Urinary bladder (tissue), 4 donors: ENCODE data around the gene HID1. TPM values are rescaled to one million over a fixed set of nuclear protein-coding genes. Genes with fewer than 3 reads are reported as not detected.

Experiments used
- DNase-seq: peaks from one replicate; pipeline ENCODE4 v3.0.0-alpha.2; 2015; ENCODE audit errors: extremely low spot score
- H3K27ac ChIP-seq: one replicate; pipeline ENCODE4 v1.5.1; 2013; ENCODE audit warnings: low read depth, mild to moderate bottlenecking, moderate library complexity
- H3K36me3 ChIP-seq: one replicate; pipeline ENCODE4 v1.6.1; 2013; ENCODE audit warnings: mild to moderate bottlenecking, moderate library complexity; ENCODE audit not compliant: insufficient read depth
- H3K4me1 ChIP-seq: one replicate; pipeline ENCODE4 v1.6.1; 2013; ENCODE audit warnings: mild to moderate bottlenecking, moderate library complexity; ENCODE audit not compliant: insufficient read depth
- H3K4me3 ChIP-seq: one replicate; pipeline ENCODE4 v1.5.1; 2013; ENCODE audit warnings: low read depth, low read length
- WGBS: extraction: QIAGEN DNeasy Blood & Tissue Kit; methylation state at CpG from one replicate; pipeline ENCODE4 v1.1.7; 2013; 5-methylcytosine and 5-hydroxymethylcytosine counted together
- polyA plus RNA-seq: library from polyadenylated mRNA; stranded (reverse); fragments of 200-250 nt; gene quantifications from one replicate; pipeline ENCODE4 v1.2.3, GENCODE V29; 2013
- total RNA-seq: library from RNA; depleted of rRNA; stranded (reverse); fragments of >200 nt; gene quantifications from one replicate; pipeline ENCODE4 v1.2.3, GENCODE V29; 2014
- donor health status: healthy with polysubstance abuse.
- donor health status: healthy.

HID1 gene
- total and polyA plus RNA-seq, 2 donors, result 5.7 to 13.4 TPM

DNA sequence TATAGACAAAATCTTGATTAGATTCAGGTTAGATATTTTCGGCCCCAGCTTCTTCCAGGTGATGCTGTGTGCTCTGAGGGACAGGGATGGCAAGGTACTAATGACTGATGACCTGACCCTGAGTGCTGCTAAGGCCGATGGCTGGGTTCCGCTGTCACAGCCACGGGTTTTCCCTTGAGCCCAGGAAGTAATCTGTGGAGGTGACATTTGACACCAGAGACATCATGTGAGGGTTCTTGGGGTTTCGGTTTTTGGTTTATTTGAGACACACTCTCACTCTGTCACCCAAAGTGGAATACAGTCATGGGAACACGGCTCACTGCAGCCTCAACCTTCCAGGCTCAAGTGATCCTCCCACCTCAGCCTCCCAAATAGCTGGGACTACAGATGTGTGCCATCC lies 27.0 kb downstream of the HID1 start:
- WGBS, result 40% methylated on average over 6 of the region's 6 CpGs
- no peak overlapping the region for H3K4me3 ChIP-seq
- H3K36me3 ChIP-seq, result no peaks in the 10 kb centered on the region
- DNase-seq, result no peak
- H3K27ac ChIP-seq, result no peak overlapping the region
- no peaks in the 10 kb centered on the region for H3K4me1 ChIP-seq

DNA sequence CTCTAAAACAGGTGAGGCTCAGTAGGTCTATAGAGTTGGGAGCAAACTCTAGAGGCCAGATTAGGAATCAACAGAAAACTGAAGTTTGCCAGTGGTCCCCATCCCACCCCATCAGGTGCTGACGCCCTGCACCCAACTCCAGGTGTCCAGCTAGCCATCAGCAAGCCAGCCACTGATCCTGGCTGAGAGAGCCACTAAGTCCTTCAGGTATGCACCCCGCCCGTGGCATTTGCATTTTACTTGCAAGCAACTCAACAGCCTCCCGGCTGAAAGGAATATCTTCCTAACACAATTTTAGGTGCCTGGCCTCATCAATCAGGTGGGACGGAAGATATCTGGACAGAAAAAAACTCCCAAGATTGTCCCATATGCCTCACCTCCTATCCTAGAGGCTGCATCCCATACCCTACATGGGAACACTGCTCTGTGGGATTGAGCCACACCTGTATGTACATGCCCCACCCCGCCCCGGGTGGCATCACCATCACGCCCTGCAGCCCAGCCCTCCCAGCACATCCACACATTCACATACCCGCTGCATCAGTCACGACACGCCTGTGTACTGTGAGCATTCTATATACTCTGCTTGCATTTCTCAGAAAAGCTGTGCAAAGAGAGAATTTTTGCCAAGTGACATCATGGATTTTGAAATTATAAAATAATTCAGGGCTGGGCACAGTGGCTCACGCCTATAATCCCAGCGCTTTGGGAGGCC lies 28.6 kb downstream of the HID1 start:
- Histone ChIP-seq H3K4me3 (no peak overlapping the region), H3K4me1 (no peaks in the 10 kb centered on the region), H3K27ac (no peak overlapping the region), H3K36me3 (no peaks in the 10 kb centered on the region)
- WGBS, result 55% methylated on average over 13 of the region's 13 CpGs
- no peak for DNase-seq

DNA sequence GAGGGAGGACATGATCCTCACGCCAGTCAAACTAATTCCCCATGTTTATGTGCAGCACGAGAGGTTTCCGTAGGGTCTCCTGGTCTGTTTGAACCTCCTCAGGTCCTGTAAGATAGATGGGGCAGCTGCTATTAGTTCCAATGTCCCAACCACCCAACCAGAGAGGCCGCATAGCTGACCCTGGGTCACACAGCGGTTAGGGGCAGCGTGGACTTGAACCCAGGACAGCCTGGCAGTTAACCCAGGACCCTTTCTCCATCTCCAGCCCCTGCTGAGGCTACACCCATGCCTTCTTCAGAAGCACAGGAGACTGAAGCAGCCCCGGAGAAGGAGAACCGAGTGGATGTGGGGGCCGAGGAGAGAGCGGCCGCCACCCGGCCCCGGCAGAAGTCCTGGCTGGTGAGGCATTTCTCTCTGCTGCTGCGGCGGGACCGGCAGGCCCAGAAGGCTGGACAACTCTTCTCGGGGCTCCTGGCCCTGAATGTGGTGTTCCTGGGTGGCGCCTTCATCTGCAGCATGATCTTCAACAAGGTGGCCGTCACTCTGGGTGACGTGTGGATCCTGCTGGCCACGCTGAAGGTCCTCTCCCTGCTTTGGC lies 31.3 kb downstream of the HID1 start:
- Histone ChIP-seq H3K4me3 (no peak overlapping the region), H3K4me1 (no peaks in the 10 kb centered on the region), H3K27ac (no peak overlapping the region), H3K36me3 (no peaks in the 10 kb centered on the region)
- 72% methylated on average over 21 of the region's 21 CpGs for WGBS
- no peak for DNase-seq

DNA sequence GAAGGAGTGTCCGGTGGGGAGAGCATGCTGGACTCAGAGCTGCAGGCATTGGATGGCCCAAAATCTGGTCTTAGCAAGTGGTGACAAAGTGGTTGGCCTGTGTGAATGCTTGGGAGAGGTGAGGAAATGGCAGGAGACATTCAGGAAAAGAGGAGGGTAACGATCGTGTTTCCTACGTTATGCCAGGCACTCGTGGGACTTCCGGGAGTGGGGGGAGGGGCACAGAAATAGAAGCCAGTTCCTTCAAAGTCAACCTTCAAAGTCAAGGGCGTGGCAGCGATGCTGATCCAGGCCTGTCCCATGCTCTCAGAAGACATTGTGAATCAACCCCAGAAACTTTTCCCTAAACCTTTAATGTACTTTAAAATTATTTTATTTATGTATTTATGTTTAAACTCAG lies 33.0 kb downstream of the HID1 start:
- no peak for DNase-seq
- no peaks in the 10 kb centered on the region for H3K4me1 ChIP-seq
- WGBS, result 46% methylated on average over 8 of the region's 8 CpGs

DNA sequence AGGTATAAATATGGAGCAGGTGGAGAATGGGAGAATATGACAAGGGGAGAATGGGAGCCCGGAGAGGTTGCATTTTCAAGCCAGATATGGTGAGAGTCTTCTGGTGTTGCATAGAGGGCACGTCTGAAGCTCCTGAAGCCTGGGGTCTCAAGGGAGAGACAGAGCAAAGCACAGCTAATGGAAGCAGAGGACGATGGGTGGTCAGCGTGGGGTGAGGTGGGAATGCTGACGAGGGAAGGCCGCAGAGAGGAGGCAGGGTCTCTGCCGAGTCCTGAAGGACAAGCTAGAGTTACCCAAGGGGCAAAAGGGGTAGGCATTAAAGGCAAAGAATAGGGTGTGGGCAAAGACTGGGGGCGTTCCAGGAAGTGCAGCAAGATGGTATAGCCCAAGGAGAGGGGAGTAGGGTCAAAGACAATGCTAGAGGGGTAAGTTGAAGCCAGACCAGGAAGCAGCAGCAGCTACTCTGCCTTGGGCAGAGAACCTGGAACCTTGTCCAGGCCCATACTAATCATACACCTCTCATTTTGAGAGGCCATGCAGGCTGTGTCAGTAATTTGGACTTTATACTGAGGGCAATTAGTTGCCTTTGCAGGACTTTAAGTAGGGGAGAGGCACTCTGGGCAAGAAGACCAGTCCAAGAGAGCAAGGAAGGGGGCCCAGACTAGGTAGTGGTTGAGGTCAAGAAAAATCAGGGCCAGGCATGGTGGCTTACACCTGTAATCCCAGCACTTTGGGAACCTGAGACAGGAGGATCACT lies 34.2 kb downstream of the HID1 start:
- no peak for DNase-seq
- 58% methylated on average over 8 of the region's 8 CpGs for WGBS
- Histone ChIP-seq H3K4me1 (no peaks in the 10 kb centered on the region), H3K4me3 (no peak overlapping the region), H3K27ac (no peak overlapping the region), H3K36me3 (no peaks in the 10 kb centered on the region)

More for the DNA sequence above, 33.0 kb downstream of the HID1 start:
- H3K27ac ChIP-seq, result no peak overlapping the region
- H3K4me3 ChIP-seq, result no peak overlapping the region
- H3K36me3 ChIP-seq, result no peaks in the 10 kb centered on the region

DNA sequence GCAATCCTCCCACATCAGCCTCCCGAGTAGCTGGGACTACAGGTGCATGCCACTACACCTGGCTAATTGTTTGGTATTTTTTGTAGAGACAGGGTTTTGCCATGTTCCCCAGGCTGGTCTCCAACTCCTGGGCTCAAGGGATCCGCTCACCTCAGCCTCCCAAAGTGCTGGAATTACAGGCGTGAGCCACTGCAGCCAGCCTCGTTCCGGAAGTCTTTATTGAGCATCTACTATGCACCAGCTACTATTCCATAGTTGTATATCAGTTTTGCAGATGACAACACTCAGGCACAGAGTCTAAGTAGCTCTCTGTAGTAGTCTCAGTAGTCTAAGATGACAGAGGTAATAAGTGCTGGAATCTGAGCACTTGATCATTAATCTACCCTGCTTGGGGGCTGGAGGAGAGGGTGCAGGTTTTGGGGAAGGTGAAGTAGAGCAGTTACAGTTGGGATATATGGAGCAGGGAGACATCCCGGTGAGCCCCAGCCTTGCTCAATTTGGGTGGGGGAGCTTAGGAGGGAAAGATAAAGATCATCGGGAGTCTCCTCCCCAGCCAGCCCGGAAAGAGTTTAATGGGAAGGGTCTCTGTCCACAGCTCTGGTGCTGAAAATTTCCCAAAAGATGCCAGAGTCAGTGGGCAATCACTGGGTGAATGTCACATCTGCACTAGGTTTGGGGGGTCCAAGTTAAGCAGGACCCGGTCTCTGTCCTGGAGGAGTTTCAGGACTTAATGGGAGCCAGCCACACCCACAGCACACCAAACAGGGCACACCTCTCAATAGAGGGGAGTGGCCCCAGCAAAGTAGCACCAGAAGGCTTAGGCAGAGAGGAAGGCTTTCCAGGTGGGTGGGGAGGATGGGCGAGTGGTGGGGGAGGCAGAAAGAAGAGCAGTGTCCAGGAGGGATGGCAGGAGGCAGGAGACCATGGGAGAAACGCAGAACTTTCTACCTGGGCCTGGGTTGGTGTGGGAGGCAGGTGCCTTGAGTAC lies 35.2 kb downstream of the HID1 start:
- Histone ChIP-seq H3K27ac (no peak overlapping the region), H3K4me3 (no peak overlapping the region), H3K36me3 (no peaks in the 10 kb centered on the region), H3K4me1 (no peaks in the 10 kb centered on the region)
- 49% methylated on average over 11 of the region's 11 CpGs for WGBS
- no peak for DNase-seq

DNA sequence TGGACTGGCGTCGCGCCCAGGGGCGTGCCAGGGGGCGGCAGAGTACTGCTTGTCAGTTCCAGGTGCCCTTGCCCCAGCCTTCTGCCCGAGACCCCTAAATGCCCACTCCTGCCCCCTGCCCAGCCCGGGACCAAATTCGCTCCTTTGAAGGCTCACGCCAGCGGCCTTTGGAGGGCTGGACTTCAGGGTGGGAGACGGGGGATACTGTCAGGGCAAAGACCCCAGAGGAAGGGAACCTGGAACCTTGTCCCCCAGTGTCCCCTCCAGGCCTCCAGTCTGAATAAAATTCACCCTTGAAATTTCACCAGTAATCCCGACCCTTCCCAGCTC lies 36.1 kb downstream of the HID1 start:
- Histone ChIP-seq H3K4me3 (no peak overlapping the region), H3K4me1 (no peaks in the 10 kb centered on the region), H3K36me3 (no peaks in the 10 kb centered on the region), H3K27ac (no peak overlapping the region)
- 22% methylated on average over 12 of the region's 12 CpGs for WGBS
- no peak for DNase-seq

DNA sequence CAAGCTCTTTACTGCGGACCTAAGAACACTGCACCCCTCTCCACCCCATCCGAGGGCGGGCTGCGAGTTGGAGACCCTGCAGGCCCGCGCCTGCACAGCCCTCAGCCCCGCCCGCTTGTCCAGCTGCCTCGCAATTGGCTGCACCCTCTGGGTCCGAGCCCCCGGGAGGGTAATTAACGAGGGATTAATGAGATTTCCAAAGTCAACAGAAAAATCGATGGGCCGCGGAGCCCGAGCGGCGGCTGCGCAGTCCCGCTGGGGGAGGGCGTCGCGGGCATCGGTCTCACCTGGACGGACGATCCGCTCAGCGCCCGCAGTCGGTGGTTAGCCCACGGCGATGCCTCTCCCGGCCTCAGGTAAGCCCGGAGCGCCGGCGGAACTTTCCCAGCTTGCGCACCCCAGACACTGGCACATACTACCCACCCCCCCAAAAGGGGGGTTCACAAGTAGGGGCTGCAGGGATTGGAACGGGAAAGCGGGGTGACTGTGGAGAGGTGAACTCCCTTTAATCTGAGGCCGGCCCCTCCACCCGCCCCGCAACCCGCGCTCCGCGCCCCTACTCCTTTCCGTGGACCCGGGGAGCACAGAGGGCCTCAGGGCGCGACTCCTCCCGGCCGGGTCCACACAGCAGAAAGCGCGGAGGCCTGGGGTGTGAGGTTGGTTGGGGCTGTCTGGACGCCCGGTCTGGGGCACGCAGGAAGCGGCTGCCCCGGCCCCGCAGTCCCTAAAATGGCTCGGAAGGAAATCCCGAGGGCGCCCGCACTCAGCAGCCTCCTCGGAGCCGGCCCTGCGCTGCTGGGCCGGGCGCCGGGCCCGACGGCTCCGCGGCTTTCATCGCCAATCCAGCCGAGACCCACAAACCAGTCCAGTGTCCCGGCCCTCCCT lies 36.7 kb downstream of the HID1 start, which contains the start of gene OTOP3:
OTOP3 (plus strand) TSS at position 314 of the 885 bp plus-strand sequence; CDS start at position 338, 24 bp downstream.
- WGBS, result 3% methylated on average over 78 of the region's 78 CpGs
- Histone ChIP-seq H3K4me3 (no peak within 1 kb of the TSS), H3K36me3 (no peaks in the 10 kb centered on the region), H3K27ac (no peak within 1 kb of the TSS), H3K4me1 (no peaks in the 10 kb centered on the region)
- DNase-seq, result no peak

DNA sequence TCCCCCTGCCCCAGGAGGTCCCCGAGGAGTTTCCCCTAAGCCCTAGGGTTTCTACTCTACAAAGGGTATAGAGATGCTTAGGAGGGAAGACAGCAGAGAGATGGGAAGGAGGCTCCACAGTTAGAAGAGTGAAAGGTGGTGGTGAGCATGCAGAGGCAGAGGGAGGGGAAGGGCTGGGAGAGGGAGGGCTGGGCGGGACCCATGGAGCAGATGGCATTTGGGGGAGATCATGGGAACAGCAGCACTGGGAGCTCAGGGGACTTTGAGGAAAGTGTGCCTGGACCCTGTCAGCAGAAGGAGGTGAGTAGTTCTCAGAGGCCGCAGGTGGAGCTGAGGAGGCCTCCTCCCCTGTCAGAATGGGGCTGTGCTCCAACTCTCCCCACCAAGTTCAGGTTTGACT lies 37.5 kb downstream of the HID1 start:
- WGBS, result 49% methylated on average over 3 of the region's 3 CpGs
- DNase-seq, result no peak
- no peaks in the 10 kb centered on the region for H3K4me1 ChIP-seq
- H3K4me3 ChIP-seq, result no peak overlapping the region
- H3K36me3 ChIP-seq, result no peaks in the 10 kb centered on the region
- H3K27ac ChIP-seq, result no peak overlapping the region

DNA sequence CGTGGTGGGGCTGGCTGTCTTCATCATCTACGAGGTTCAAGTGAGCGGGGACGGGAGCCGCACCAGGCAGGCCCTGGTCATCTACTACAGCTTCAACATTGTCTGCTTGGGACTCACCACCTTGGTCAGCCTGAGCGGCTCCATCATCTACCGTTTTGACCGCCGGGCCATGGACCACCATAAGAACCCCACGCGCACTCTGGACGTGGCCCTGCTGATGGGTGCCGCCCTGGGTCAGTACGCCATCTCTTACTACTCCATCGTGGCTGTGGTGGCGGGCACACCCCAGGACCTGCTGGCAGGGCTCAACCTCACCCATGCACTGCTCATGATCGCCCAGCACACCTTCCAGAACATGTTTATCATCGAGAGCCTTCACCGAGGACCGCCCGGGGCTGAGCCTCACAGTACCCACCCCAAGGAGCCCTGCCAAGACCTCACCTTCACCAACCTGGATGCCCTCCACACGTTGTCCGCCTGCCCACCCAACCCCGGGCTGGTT lies 42.0 kb downstream of the HID1 start:
- DNase-seq, result no peak
- Histone ChIP-seq H3K4me3 (no peak overlapping the region), H3K36me3 (no peaks in the 10 kb centered on the region), H3K4me1 (no peaks in the 10 kb centered on the region), H3K27ac (no peak overlapping the region)
- 91% methylated on average over 24 of the region's 24 CpGs for WGBS

DNA sequence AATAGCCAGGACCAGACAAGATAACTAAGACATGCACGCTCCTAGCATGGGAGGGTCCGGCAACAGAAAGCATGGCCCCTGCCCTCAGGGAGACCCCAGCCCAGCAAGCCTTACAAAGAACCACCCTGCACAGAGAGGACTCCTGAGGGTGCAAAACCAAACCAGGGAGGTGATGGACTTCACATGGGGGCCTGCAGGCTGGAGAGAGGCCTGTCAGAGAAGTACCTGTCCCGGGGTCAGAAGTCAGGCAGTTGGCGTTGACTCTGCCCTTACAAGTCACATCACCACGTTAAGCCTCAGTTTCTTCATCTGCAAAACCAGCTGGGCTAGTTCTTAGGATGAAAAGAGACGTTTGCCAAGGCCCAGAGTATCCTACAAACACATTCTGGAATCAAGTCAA lies 43.8 kb downstream of the HID1 start:
- no peaks in the 10 kb centered on the region for H3K4me1 ChIP-seq
- DNase-seq, result no peak
- no peaks in the 10 kb centered on the region for H3K36me3 ChIP-seq
- no peak overlapping the region for H3K27ac ChIP-seq
- H3K4me3 ChIP-seq, result no peak overlapping the region
- WGBS, result 71% methylated on average over 6 of the region's 6 CpGs

DNA sequence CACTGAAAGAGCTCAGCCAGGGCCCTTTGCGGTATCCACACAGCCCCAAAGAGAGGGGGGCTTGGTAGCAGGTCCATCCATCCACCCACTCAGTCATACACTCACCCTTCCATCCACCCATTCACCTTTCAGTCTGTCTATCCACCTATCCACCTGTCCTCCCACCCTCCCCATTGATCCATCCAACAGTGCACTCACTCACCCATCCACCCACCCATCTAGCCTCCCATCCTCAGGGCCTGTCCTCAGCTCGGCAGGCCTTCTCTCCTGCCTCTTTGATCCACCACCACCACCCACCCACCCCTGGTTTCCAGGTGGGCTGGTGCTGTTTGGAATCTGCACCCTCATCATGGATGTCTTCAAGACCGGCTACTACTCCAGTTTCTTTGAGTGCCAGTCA lies 47.3 kb downstream of the HID1 start:
- WGBS, result 77% methylated on average over 3 of the region's 3 CpGs

More for the DNA sequence above, 47.3 kb downstream of the HID1 start:
- no peaks in the 10 kb centered on the region for H3K4me1 ChIP-seq
- no peak overlapping the region for H3K27ac ChIP-seq
- DNase-seq, result no peak
- H3K4me3 ChIP-seq, result no peak overlapping the region
- no peaks in the 10 kb centered on the region for H3K36me3 ChIP-seq
